ENCODE data around the gene OGFR. TPM values are rescaled to one million over a fixed set of nuclear protein-coding genes. Genes with fewer than 3 reads are reported as not detected.

OGFR gene
- total RNA-seq, 1 experiment from 2014 or later, result 73.6 TPM

DNA sequence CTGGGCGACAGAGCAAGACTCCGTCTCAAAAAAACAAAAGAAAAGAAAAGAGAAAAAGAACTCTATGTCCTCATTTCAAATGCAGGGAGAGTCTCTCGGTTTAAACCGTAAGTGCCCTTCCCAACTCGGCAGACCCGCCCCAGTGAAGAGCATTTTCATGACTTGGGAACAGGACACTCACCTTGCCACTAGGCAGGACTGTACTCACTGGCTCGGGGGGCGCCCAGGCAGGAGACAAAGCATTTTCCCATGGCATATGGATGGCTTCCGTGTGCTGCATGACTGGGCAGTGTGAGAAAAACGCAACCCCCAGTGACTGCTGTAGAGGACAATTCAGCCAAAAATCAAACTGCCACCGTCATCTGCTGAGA is 32.0 kb upstream of the OGFR start:
- Histone ChIP-seq H3K4me2 (ENCODE audit: low read length) (no peak overlapping the region), H3K9me2 (ENCODE audit: insufficient read depth) (no peaks in the 10 kb centered on the region), H3K27me3 (ENCODE audit: insufficient read depth, low read length) (no peaks in the 10 kb centered on the region), H3K4me1 (ENCODE audit: control insufficient read depth in 1 of 2, insufficient read depth in 2 of 2, low read length in 2 of 2) (peaks cover 13 to 47% of the 10 kb centered on the region in 2 experiments; a peak in 3 of 4 replicates), H2AFZ (ENCODE audit: low read depth, low read length, poor library complexity, severe bottlenecking) (no peak overlapping the region), H3K9ac (ENCODE audit: low read length) (no peak overlapping the region), H3K79me2 (ENCODE audit: insufficient read depth, low read length) (peaks cover 6% of the 10 kb centered on the region; the same call in 1 of the 2 replicates), H3K27ac (ENCODE audit: low read depth, low read length) (no peak overlapping the region), H4K20me1 (ENCODE audit: insufficient read depth) (no peaks in the 10 kb centered on the region), H3K36me3 (ENCODE audit: control insufficient read depth in 1 of 2, insufficient read depth in 2 of 2, low read length in 2 of 2) (no peaks in the 10 kb centered on the region), H3K4me3 (replicated peaks in 1 of 2; ENCODE audit: low read depth in 1 of 2, low read length in 2 of 2) (no peak overlapping the region), H3K9me3 (ENCODE audit: control insufficient read depth in 1 of 2, insufficient read depth in 1 of 2, low read depth in 1 of 2, low read length in 2 of 2) (no peaks in the 10 kb centered on the region)
- intact Hi-C loops (cut with micrococcal nuclease), result no loop called here
- no TSS peak for BruUV-seq (replicated peaks)
- TF ChIP-seq SP1 (IDR thresholded peaks at IDR 0.05; ENCODE audit: low read depth) (no peak), ZNF274 (IDR thresholded peaks at IDR 0.05; ENCODE audit: low read depth, low read length) (no peak), SIN3A (IDR thresholded peaks at IDR 0.05; ENCODE audit: low read depth) (no peak), ELF1 (IDR thresholded peaks at IDR 0.05; ENCODE audit: borderline replicate concordance, low read depth) (no peak), CEBPB (IDR thresholded peaks at IDR 0.05; ENCODE audit: low read depth) (no peak), RAD21 (IDR thresholded peaks at IDR 0.05; ENCODE audit: low read depth) (no peak), EGR1 (IDR thresholded peaks at IDR 0.05; ENCODE audit: low read depth) (no peak), TCF7L2 (IDR thresholded peaks at IDR 0.05; ENCODE audit: borderline replicate concordance, extremely low read depth, insufficient read depth, insufficient read length) (no peak)
- TF ChIP-seq, protein P1, sequence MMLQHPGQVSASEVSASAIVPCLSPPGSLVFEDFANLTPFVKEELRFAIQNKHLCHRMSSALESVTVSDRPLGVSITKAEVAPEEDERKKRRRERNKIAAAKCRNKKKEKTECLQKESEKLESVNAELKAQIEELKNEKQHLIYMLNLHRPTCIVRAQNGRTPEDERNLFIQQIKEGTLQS (IDR thresholded peaks at IDR 0.05), result no peak
- TF ChIP-seq, protein P2, sequence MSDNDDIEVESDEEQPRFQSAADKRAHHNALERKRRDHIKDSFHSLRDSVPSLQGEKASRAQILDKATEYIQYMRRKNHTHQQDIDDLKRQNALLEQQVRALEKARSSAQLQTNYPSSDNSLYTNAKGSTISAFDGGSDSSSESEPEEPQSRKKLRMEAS (IDR thresholded peaks at IDR 0.05), result no peak
- POLR2A ChIA-PET, result interaction anchor here (2.0 kb wide), 1 partner anchor 21 kb away, joined by 9 read pairs; no protein-coding TSS in a partner anchor
- DNase-seq (ENCODE audit: low read depth, low spot score) (no peak), ATAC-seq (no peak)
- RAD21 ChIA-PET (ENCODE audit: low non-redundant PET in 1 of 2, low total read pairs in 2 of 2, uncharacterized antibody in 2 of 2, unreplicated experiment in 2 of 2), result no interaction called here
- CTCF ChIA-PET, result interaction anchor here (1.8 kb wide), 1 partner anchor 19 kb away, joined by 6 read pairs; no protein-coding TSS in a partner anchor

All from HCT116 (cell line).